Esophagus (tissue), 2 donors: Measurements from ENCODE around the gene AIFM3. TPM values are rescaled to one million over a fixed set of nuclear protein-coding genes. Genes with fewer than 3 reads are reported as not detected.
A peak's percentile ranks its signal among the peaks of the same experiment; 100 is the strongest.

Experiments
- H3K27ac ChIP-seq, 2 donors: one replicate each; pipeline ENCODE4 v1.5.1; 2013; ENCODE audit warnings: low read depth in 2 of 2, mild to moderate bottlenecking in 2 of 2, inconsistent platforms in 1 of 2, low read length in 1 of 2, moderate library complexity in 1 of 2
- H3K27me3 ChIP-seq, 2 donors: one replicate each; pipeline ENCODE4 v1.6.1; 2013; ENCODE audit warnings: low read length in 2 of 2, control low read depth in 1 of 2, mild to moderate bottlenecking in 1 of 2; ENCODE audit not compliant: insufficient read depth in 2 of 2, control insufficient read depth in 1 of 2
- H3K36me3 ChIP-seq, 2 donors: one replicate each; pipeline ENCODE4 v1.6.1; 2013; ENCODE audit warnings: low read length in 1 of 2; ENCODE audit not compliant: control insufficient read depth in 2 of 2, insufficient read depth in 2 of 2
- H3K4me1 ChIP-seq, 2 donors: one replicate each; pipeline ENCODE4 v1.6.1; 2013; ENCODE audit warnings: low read length in 1 of 2; ENCODE audit not compliant: control insufficient read depth in 2 of 2, insufficient read depth in 2 of 2
- H3K4me3 ChIP-seq, 2 donors: one replicate each; pipeline ENCODE4 v1.5.1; 2013; ENCODE audit warnings: low read length in 2 of 2, mild to moderate bottlenecking in 2 of 2, low read depth in 1 of 2, moderate library complexity in 1 of 2
- H3K9me3 ChIP-seq, 2 donors: one replicate each; pipeline ENCODE4 v1.6.1; 2013; ENCODE audit warnings: mild to moderate bottlenecking in 2 of 2, low read depth in 1 of 2, low read length in 1 of 2, moderate library complexity in 1 of 2; ENCODE audit not compliant: control insufficient read depth in 2 of 2, insufficient read depth in 1 of 2
- WGBS, 2 donors: extraction: QIAGEN DNeasy Blood & Tissue Kit; methylation state at CpG; one replicate each; pipeline ENCODE4 v1.1.7; 2013; 5-methylcytosine and 5-hydroxymethylcytosine counted together
- polyA plus RNA-seq, 2 donors: library from polyadenylated mRNA; stranded (reverse); fragments of 200-250 nt; gene quantifications; one replicate each; pipeline ENCODE4 v1.2.3, GENCODE V29; 2013
- donor health status: healthy with polysubstance abuse.
- donor health status: Bipolar disorder and iron deficiency.

Gene AIFM3
- polyA plus RNA-seq, 2 donors, result 1.1 to 1.7 TPM

GRCh38 chr22:20956258-20957101 lies 10.6 kb upstream of the AIFM3 start:
- Histone ChIP-seq H3K9me3 (no peaks in the 10 kb centered on the region), H3K4me3 (peak overlapping the region; percentile 54 to 63), H3K27me3 (no peaks in the 10 kb centered on the region), H3K4me1 (peaks cover 2 to 22% of the 10 kb centered on the region in 2 donors), H3K36me3 (peaks cover 5 to 8% of the 10 kb centered on the region in 2 donors), H3K27ac (peak overlapping the region; percentile 52 to 79)
- 35 to 39% methylated on average over 26 to 27 of the region's 27 CpGs for WGBS, 2 donors

- H3K4me1 ChIP-seq, result peaks cover 2 to 24% of the 10 kb centered on the region in 2 donors
- WGBS, 2 donors, result 1% methylated on average over 54 to 59 of the region's 59 CpGs
- H3K36me3 ChIP-seq, result peaks cover 3 to 5% of the 10 kb centered on the region in 2 donors
- H3K4me3 ChIP-seq, result peak overlapping the region; percentile 54 to 63
- no peaks in the 10 kb centered on the region for H3K27me3 ChIP-seq
- no peaks in the 10 kb centered on the region for H3K9me3 ChIP-seq
- H3K27ac ChIP-seq, result peak overlapping the region; percentile 52 to 79
These were observed 9.9 kb upstream of the AIFM3 start for GRCh38 chr22:20957102-20957682.

GRCh38 chr22:20957683-20958431 lies 9.2 kb upstream of the AIFM3 start:
- Histone ChIP-seq H3K9me3 (no peaks in the 10 kb centered on the region), H3K27me3 (no peaks in the 10 kb centered on the region), H3K36me3 (peaks cover 0 to under 1% of the 10 kb centered on the region in 2 donors), H3K4me1 (peaks cover 2 to 22% of the 10 kb centered on the region in 2 donors), H3K4me3 (peak overlapping the region; percentile 54 to 63), H3K27ac (peak overlapping the region in 1 of 2 donors; percentile 52)
- WGBS, 2 donors, result 3% methylated on average over 18 to 32 of the region's 32 CpGs

GRCh38 chr22:20959578-20960461 lies 7.2 kb upstream of the AIFM3 start:
- Histone ChIP-seq H3K27me3 (no peaks in the 10 kb centered on the region), H3K4me1 (peaks cover 0 to 21% of the 10 kb centered on the region in 2 donors), H3K27ac (no peak overlapping the region), H3K36me3 (no peaks in the 10 kb centered on the region), H3K4me3 (no peak overlapping the region), H3K9me3 (no peaks in the 10 kb centered on the region)
- WGBS, 2 donors, result 91 to 92% methylated on average over 20 of the region's 20 CpGs

- H3K9me3 ChIP-seq, result no peaks in the 10 kb centered on the region
- no peak overlapping the region for H3K27ac ChIP-seq
- no peak overlapping the region for H3K4me3 ChIP-seq
- no peaks in the 10 kb centered on the region for H3K36me3 ChIP-seq
- H3K27me3 ChIP-seq, result no peaks in the 10 kb centered on the region
- peaks cover 0 to 24% of the 10 kb centered on the region in 2 donors for H3K4me1 ChIP-seq
- 85 to 86% methylated on average over 4 of the region's 4 CpGs for WGBS, 2 donors
These were observed 6.4 kb upstream of the AIFM3 start for GRCh38 chr22:20960609-20961008.

GRCh38 chr22:20962491-20962945 lies 4.5 kb upstream of the AIFM3 start:
- H3K4me3 ChIP-seq, result no peak overlapping the region
- H3K36me3 ChIP-seq, result no peaks in the 10 kb centered on the region
- H3K4me1 ChIP-seq, result peaks cover 0 to 15% of the 10 kb centered on the region in 2 donors
- 85 to 95% methylated on average over 6 of the region's 6 CpGs for WGBS, 2 donors
- no peak overlapping the region for H3K27ac ChIP-seq
- H3K9me3 ChIP-seq, result no peaks in the 10 kb centered on the region
- no peaks in the 10 kb centered on the region for H3K27me3 ChIP-seq

GRCh38 chr22:20963201-20964052 lies 3.6 kb upstream of the AIFM3 start:
- WGBS, 2 donors, result 63 to 66% methylated on average over 7 of the region's 7 CpGs
- Histone ChIP-seq H3K4me1 (peaks cover 0 to 12% of the 10 kb centered on the region in 2 donors), H3K27me3 (no peaks in the 10 kb centered on the region), H3K9me3 (no peaks in the 10 kb centered on the region), H3K4me3 (no peak overlapping the region), H3K36me3 (no peaks in the 10 kb centered on the region), H3K27ac (no peak overlapping the region)

- 54 to 60% methylated on average over 6 of the region's 6 CpGs for WGBS, 2 donors
- Histone ChIP-seq H3K27me3 (no peaks in the 10 kb centered on the region), H3K4me3 (peak overlapping the region in 1 of 2 donors; percentile 25), H3K4me1 (peaks cover 0 to 12% of the 10 kb centered on the region in 2 donors), H3K9me3 (no peaks in the 10 kb centered on the region), H3K27ac (no peak overlapping the region), H3K36me3 (no peaks in the 10 kb centered on the region)
These were observed 2.8 kb upstream of the AIFM3 start for GRCh38 chr22:20964090-20964798.
